ENCODE results near the gene LRP1B. TPM values are rescaled to one million over a fixed set of nuclear protein-coding genes. Genes with fewer than 3 reads are reported as not detected.

LRP1B gene
- polyA plus RNA-seq, 1 donor from 2014 or later, result 12.7 TPM

- Histone ChIP-seq H3K36me3 (ENCODE audit: insufficient read depth, low read length) (no peaks in the 10 kb centered on the region), H3K9me3 (ENCODE audit: low read length) (no peaks in the 10 kb centered on the region), H3K4me3 (ENCODE audit: low read length) (no peak overlapping the region), H4K20me1 (ENCODE audit: insufficient read depth) (no peaks in the 10 kb centered on the region), H3K79me2 (replicated peaks; ENCODE audit: insufficient read depth, low read length) (no peaks in the 10 kb centered on the region), H3K4me2 (ENCODE audit: low read length) (no peak overlapping the region), H3K27me3 (ENCODE audit: insufficient read depth, low read depth, low read length) (no peaks in the 10 kb centered on the region), H2AFZ (ENCODE audit: low read depth, low read length) (no peak overlapping the region), H3F3A (ENCODE audit: insufficient read depth, low read length, poor library complexity, severe bottlenecking) (no peaks in the 10 kb centered on the region), H3K27ac (ENCODE audit: low read length) (no peak overlapping the region), H3K9ac (ENCODE audit: low read length) (no peak overlapping the region), H3K9me2 (ENCODE audit: insufficient read depth, low read length) (no peaks in the 10 kb centered on the region)
- TF ChIP-seq SMC3 (conservative IDR thresholded peaks at IDR 0.05; ENCODE audit: poor library complexity) (no peak), MXI1 (conservative IDR thresholded peaks at IDR 0.05; ENCODE audit: poor library complexity, severe bottlenecking) (no peak), EP300 (conservative IDR thresholded peaks at IDR 0.05; ENCODE audit: poor library complexity, severe bottlenecking) (no peak), TAF1 (IDR thresholded peaks at IDR 0.05; ENCODE audit: low read depth) (no peak)
Observed at GRCh38 chr2:141113301-141113700, 1017.5 kb downstream of the LRP1B start.

- H3K4me2 ChIP-seq (ENCODE audit: low read length), result no peak overlapping the region
- no peak overlapping the region for H3K4me3 ChIP-seq (ENCODE audit: low read length)
- no peaks in the 10 kb centered on the region for H4K20me1 ChIP-seq (ENCODE audit: insufficient read depth)
- no peaks in the 10 kb centered on the region for H3F3A ChIP-seq (ENCODE audit: insufficient read depth, low read length, poor library complexity, severe bottlenecking)
- no peaks in the 10 kb centered on the region for H3K36me3 ChIP-seq (ENCODE audit: insufficient read depth, low read length)
- no peak overlapping the region for H3K27ac ChIP-seq (ENCODE audit: low read length)
- no peaks in the 10 kb centered on the region for H3K9me3 ChIP-seq (ENCODE audit: low read length)
- no peaks in the 10 kb centered on the region for H3K27me3 ChIP-seq (ENCODE audit: insufficient read depth, low read depth, low read length)
- no peaks in the 10 kb centered on the region for H3K79me2 ChIP-seq (replicated peaks; ENCODE audit: insufficient read depth, low read length)
- TF ChIP-seq CTCF (IDR thresholded peaks at IDR 0.05; ENCODE audit: poor library complexity, severe bottlenecking), result peak; percentile 29
- no peak for TF ChIP-seq MXI1 (conservative IDR thresholded peaks at IDR 0.05; ENCODE audit: poor library complexity, severe bottlenecking)
- H3K9ac ChIP-seq (ENCODE audit: low read length), result no peak overlapping the region
- no peaks in the 10 kb centered on the region for H3K9me2 ChIP-seq (ENCODE audit: insufficient read depth, low read length)
- H2AFZ ChIP-seq (ENCODE audit: low read depth, low read length), result no peak overlapping the region
Observed at GRCh38 chr2:141109633-141110032, 1021.2 kb downstream of the LRP1B start.

GRCh38 chr2:141105763-141106162 is 1025.1 kb downstream of the LRP1B start:
- Histone ChIP-seq H3K4me2 (ENCODE audit: low read length) (no peak overlapping the region), H3K9ac (ENCODE audit: low read length) (no peak overlapping the region), H3K36me3 (ENCODE audit: insufficient read depth, low read length) (no peaks in the 10 kb centered on the region), H3K9me2 (ENCODE audit: insufficient read depth, low read length) (no peaks in the 10 kb centered on the region), H3K9me3 (ENCODE audit: low read length) (no peaks in the 10 kb centered on the region), H3F3A (ENCODE audit: insufficient read depth, low read length, poor library complexity, severe bottlenecking) (no peaks in the 10 kb centered on the region), H3K4me3 (ENCODE audit: low read length) (no peak overlapping the region), H2AFZ (ENCODE audit: low read depth, low read length) (no peak overlapping the region), H3K79me2 (replicated peaks; ENCODE audit: insufficient read depth, low read length) (no peaks in the 10 kb centered on the region), H3K27ac (ENCODE audit: low read length) (no peak overlapping the region), H4K20me1 (ENCODE audit: insufficient read depth) (no peaks in the 10 kb centered on the region), H3K27me3 (ENCODE audit: insufficient read depth, low read depth, low read length) (no peaks in the 10 kb centered on the region)
- no peak for TF ChIP-seq REST (IDR thresholded peaks at IDR 0.05; ENCODE audit: borderline replicate concordance)

Measured in neural cell (in vitro differentiated cells).